Uterus (tissue), 2 donors: ENCODE data around the gene GTF2A2.

Source experiments
- POLR2A ChIP-seq, 2 donors: fragments of 450-650 bp; IDR thresholded peaks; one replicate each; pipeline ENCODE4 v1.6.1; 2016; ENCODE audit warnings: antibody characterized with exemption in 2 of 2, mild to moderate bottlenecking in 1 of 2, moderate library complexity in 1 of 2
- TF ChIP-seq, protein P1 (sequence below), 4 experiments: fragments of 200-600 bp in 2 of 4; fragments of 450-650 bp in 2 of 4; sonication (generic) in 2 of 4; IDR thresholded peaks; one replicate each; pipeline ENCODE4 v1.5.1; 2016 to 2019; ENCODE audit warnings: antibody characterized with exemption in 4 of 4, mild to moderate bottlenecking in 2 of 4, moderate library complexity in 1 of 4

DNA sequence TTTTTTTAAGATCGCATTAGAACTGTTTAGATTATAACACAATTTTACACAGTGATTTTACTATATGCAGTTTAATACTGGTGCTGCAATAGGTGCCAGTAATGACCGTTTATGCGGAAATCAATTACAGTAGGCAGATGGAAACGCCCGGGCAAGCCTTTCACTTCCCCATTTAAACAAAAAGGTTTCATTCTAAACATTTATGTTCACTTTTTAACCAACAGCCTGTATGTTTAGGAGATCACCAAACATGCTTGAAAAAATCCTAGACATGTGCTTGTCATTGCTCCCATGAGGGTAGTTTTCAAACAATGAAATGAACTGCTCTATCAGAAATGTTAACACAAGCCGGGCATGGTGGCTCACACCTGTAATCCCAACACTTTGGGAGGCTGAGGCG is 29.1 kb upstream of the GTF2A2 start:
- no peak for TF ChIP-seq POLR2A (IDR thresholded peaks at IDR 0.05)
- TF ChIP-seq, protein P1, sequence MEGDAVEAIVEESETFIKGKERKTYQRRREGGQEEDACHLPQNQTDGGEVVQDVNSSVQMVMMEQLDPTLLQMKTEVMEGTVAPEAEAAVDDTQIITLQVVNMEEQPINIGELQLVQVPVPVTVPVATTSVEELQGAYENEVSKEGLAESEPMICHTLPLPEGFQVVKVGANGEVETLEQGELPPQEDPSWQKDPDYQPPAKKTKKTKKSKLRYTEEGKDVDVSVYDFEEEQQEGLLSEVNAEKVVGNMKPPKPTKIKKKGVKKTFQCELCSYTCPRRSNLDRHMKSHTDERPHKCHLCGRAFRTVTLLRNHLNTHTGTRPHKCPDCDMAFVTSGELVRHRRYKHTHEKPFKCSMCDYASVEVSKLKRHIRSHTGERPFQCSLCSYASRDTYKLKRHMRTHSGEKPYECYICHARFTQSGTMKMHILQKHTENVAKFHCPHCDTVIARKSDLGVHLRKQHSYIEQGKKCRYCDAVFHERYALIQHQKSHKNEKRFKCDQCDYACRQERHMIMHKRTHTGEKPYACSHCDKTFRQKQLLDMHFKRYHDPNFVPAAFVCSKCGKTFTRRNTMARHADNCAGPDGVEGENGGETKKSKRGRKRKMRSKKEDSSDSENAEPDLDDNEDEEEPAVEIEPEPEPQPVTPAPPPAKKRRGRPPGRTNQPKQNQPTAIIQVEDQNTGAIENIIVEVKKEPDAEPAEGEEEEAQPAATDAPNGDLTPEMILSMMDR (IDR thresholded peaks at IDR 0.05), result no peak
